Activated naive CD8-positive, alpha-beta T cell treated with anti-CD3 and anti-CD28 coated beads for 36 hours (primary cell): ENCODE results near the gene EPN3. TPM values are rescaled to one million over a fixed set of nuclear protein-coding genes. Genes with fewer than 3 reads are reported as not detected.

Experiments
- DNase-seq: peaks from one replicate; pipeline ENCODE4 v3.0.0; 2021
- H3K27ac Mint-ChIP-seq: one replicate; pipeline ENCODE4 v1.8.0; 2022; ENCODE audit warnings: mild to moderate bottlenecking, moderate library complexity, mixed read lengths
- H3K27me3 Mint-ChIP-seq: one replicate; pipeline ENCODE4 v1.8.0; 2022; ENCODE audit warnings: mild to moderate bottlenecking, mixed read lengths
- H3K36me3 Mint-ChIP-seq: one replicate; pipeline ENCODE4 v1.8.0; 2021; ENCODE audit warnings: mild to moderate bottlenecking, mixed read lengths
- H3K4me1 Mint-ChIP-seq: one replicate; pipeline ENCODE4 v1.8.0; 2021; ENCODE audit warnings: mixed read lengths
- H3K4me3 Mint-ChIP-seq: one replicate; pipeline ENCODE4 v1.8.0; 2022; ENCODE audit warnings: mild to moderate bottlenecking, moderate library complexity, mixed read lengths
- H3K9me3 Mint-ChIP-seq: one replicate; pipeline ENCODE4 v1.8.0; 2022; ENCODE audit warnings: mixed read lengths
- total RNA-seq, 2 experiments: library from RNA; stranded (reverse); gene quantifications; one replicate each; pipeline ENCODE4 v1.2.3, GENCODE V29; 2021

EPN3 gene
- total RNA-seq, 2 experiments from 2014 or later: not detected

- H3K27ac Mint-ChIP-seq: no peak overlapping the region
- H3K4me1 Mint-ChIP-seq: no peaks in the 10 kb centered on the region
- H3K27me3 Mint-ChIP-seq: peaks cover 5% of the 10 kb centered on the region
- H3K36me3 Mint-ChIP-seq: no peaks in the 10 kb centered on the region
- DNase-seq: no peak
- H3K4me3 Mint-ChIP-seq: no peak overlapping the region
- no peaks in the 10 kb centered on the region for H3K9me3 Mint-ChIP-seq
Measured at GRCh38 chr17:50588391-50589049, 56.0 kb downstream of the EPN3 start.

GRCh38 chr17:50589095-50589705, 56.7 kb downstream of the EPN3 start:
- DNase-seq: no peak
- no peak overlapping the region for H3K27ac Mint-ChIP-seq
- no peaks in the 10 kb centered on the region for H3K9me3 Mint-ChIP-seq
- no peaks in the 10 kb centered on the region for H3K4me1 Mint-ChIP-seq
- no peaks in the 10 kb centered on the region for H3K36me3 Mint-ChIP-seq
- H3K4me3 Mint-ChIP-seq: no peak overlapping the region
- peaks cover 2% of the 10 kb centered on the region for H3K27me3 Mint-ChIP-seq

GRCh38 chr17:50590946-50591737, 58.6 kb downstream of the EPN3 start:
- Mint-ChIP-seq H3K4me3 (no peak overlapping the region), H3K27ac (no peak overlapping the region), H3K36me3 (no peaks in the 10 kb centered on the region), H3K9me3 (no peaks in the 10 kb centered on the region), H3K4me1 (no peaks in the 10 kb centered on the region), H3K27me3 (no peaks in the 10 kb centered on the region)
- no peak for DNase-seq

- no peak overlapping the region for H3K4me3 Mint-ChIP-seq
- H3K27me3 Mint-ChIP-seq: no peaks in the 10 kb centered on the region
- no peak for DNase-seq
- no peaks in the 10 kb centered on the region for H3K9me3 Mint-ChIP-seq
- H3K4me1 Mint-ChIP-seq: no peaks in the 10 kb centered on the region
- H3K36me3 Mint-ChIP-seq: no peaks in the 10 kb centered on the region
- no peak overlapping the region for H3K27ac Mint-ChIP-seq
Measured at GRCh38 chr17:50593321-50593720, 60.8 kb downstream of the EPN3 start.

Other genes with a start within 250 kb of the EPN3 start
- gene XYLT2, start 186.6 kb upstream of the EPN3 start, total RNA-seq: 10 to 100 TPM; 17.7 to 19.6 TPM
- 10 to 100 TPM; 72.1 to 75.1 TPM for gene MRPL27, start 159.6 kb upstream of the EPN3 start, total RNA-seq
- 10 to 100 TPM; 34.0 to 34.4 TPM for gene EME1, start 159.5 kb upstream of the EPN3 start, total RNA-seq
- 100 to 1,000 TPM; 110 to 112 TPM for gene LRRC59, start 135.2 kb upstream of the EPN3 start, total RNA-seq
- gene ACSF2, start 106.5 kb upstream of the EPN3 start, total RNA-seq: 1 to 10 TPM; 9.2 to 9.7 TPM
- gene CHAD, start 63.9 kb upstream of the EPN3 start, total RNA-seq: not detected
- gene RSAD1, start 53.9 kb upstream of the EPN3 start, total RNA-seq: 10 to 100 TPM; 36.5 to 37.0 TPM
- 1 to 10 TPM in 1 of 2 experiments, under 1 TPM in 1; 0.56 to 1.1 TPM for gene MYCBPAP, start 24.3 kb upstream of the EPN3 start, total RNA-seq
- gene SPATA20, start 14.4 kb downstream of the EPN3 start, total RNA-seq: 10 to 100 TPM; 32.4 to 36.3 TPM
- under 1 TPM in 1 of 2 experiments, not detected in 1; 0.06 TPM for gene CACNA1G, start 28.0 kb downstream of the EPN3 start, total RNA-seq
- gene ABCC3, start 102.1 kb downstream of the EPN3 start, total RNA-seq: not detected
- 10 to 100 TPM; 39.5 to 40.2 TPM for gene ANKRD40, start 175.2 kb downstream of the EPN3 start, total RNA-seq
- gene LUC7L3, start 186.9 kb downstream of the EPN3 start, total RNA-seq: 100 to 1,000 TPM; 108 to 116 TPM
- gene ANKRD40CL, start 234.8 kb downstream of the EPN3 start, total RNA-seq: not detected